Measurements from ENCODE around the gene EVC2. TPM values are rescaled to one million over a fixed set of nuclear protein-coding genes. Genes with fewer than 3 reads are reported as not detected.

The EVC2 gene
- total RNA-seq, 4 donors from 2014 or later: 8.3 to 12.4 (median 9.9) TPM

DNA sequence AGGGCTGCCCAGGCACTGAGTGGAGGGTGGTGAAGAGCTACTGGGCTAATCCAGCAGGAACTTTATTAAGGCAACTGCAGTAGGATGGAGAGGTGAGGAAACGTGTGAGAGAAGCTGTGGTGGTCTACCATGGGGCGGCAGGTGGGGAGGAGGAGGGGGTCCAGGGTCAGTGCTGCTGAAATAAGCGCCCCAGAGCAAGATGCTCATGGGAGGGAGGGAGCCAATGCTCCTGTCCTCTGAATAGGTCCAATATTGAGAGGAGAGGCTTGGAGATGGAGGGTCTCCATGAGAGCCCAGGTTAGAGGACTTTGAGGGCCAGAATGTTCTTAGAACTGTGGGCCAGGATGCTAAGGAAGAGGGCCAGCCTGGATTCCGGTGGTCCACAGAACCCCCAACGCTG lies 37.9 kb upstream of the EVC2 start:
- WGBS: 99% methylated on average over 5 of the region's 5 CpGs
- TF ChIP-seq CTCF (IDR thresholded peaks at IDR 0.05): no peak
- TF ChIP-seq POLR2AphosphoS5 (IDR thresholded peaks at IDR 0.05): no peak
- Histone ChIP-seq H3K4me3 (no peak overlapping the region), H3K4me1 (peaks cover 5 to 18% (median 10%) of the 10 kb centered on the region in 4 donors), H3K9me3 (no peaks in the 10 kb centered on the region), H3K27me3 (no peaks in the 10 kb centered on the region), H3K27ac (replicated peaks in 1 of 4) (no peak overlapping the region), H3K36me3 (peaks cover 17 to 92% (median 33%) of the 10 kb centered on the region in 4 donors)
- intact Hi-C loops (cut with DNase I): no loop called here
- DNase-seq (ENCODE audit: extremely low spot score): no peak

GRCh38 chr4:5742968-5743367 lies 34.6 kb upstream of the EVC2 start:
- peaks cover 8 to 61% (median 20%) of the 10 kb centered on the region in 4 donors for H3K36me3 ChIP-seq
- no peak for DNase-seq (ENCODE audit: extremely low spot score)
- no peak overlapping the region for H3K27ac ChIP-seq (replicated peaks in 1 of 4)
- no peaks in the 10 kb centered on the region for H3K9me3 ChIP-seq
- intact Hi-C loops (cut with DNase I): no loop called here
- H3K4me3 ChIP-seq: no peak overlapping the region
- H3K27me3 ChIP-seq: no peaks in the 10 kb centered on the region
- WGBS: 97% methylated on average over 2 of the region's 2 CpGs
- TF ChIP-seq POLR2A (IDR thresholded peaks at IDR 0.05; ENCODE audit: low read depth): no peak
- no peak for TF ChIP-seq POLR2AphosphoS5 (IDR thresholded peaks at IDR 0.05)
- TF ChIP-seq EP300 (IDR thresholded peaks at IDR 0.05): no peak
- TF ChIP-seq CTCF (IDR thresholded peaks at IDR 0.05): no peak
- H3K4me1 ChIP-seq: peaks cover 5 to 14% (median 10%) of the 10 kb centered on the region in 4 donors

GRCh38 chr4:5742388-5742787 lies 34.0 kb upstream of the EVC2 start:
- DNase-seq (ENCODE audit: extremely low spot score): no peak
- Histone ChIP-seq H3K27ac (replicated peaks in 1 of 4) (no peak overlapping the region), H3K36me3 (peaks cover 8 to 62% (median 20%) of the 10 kb centered on the region in 4 donors), H3K9me3 (no peaks in the 10 kb centered on the region), H3K27me3 (no peaks in the 10 kb centered on the region), H3K4me1 (peaks cover 2 to 8% (median 7%) of the 10 kb centered on the region in 4 donors), H3K4me3 (no peak overlapping the region)
- intact Hi-C loops (cut with DNase I): no loop called here
- 95% methylated on average over 2 of the region's 2 CpGs for WGBS
- TF ChIP-seq POLR2A (IDR thresholded peaks at IDR 0.05; ENCODE audit: low read depth) (no peak), CTCF (IDR thresholded peaks at IDR 0.05) (no peak), POLR2AphosphoS5 (IDR thresholded peaks at IDR 0.05) (no peak), EP300 (IDR thresholded peaks at IDR 0.05) (no peak)

DNA sequence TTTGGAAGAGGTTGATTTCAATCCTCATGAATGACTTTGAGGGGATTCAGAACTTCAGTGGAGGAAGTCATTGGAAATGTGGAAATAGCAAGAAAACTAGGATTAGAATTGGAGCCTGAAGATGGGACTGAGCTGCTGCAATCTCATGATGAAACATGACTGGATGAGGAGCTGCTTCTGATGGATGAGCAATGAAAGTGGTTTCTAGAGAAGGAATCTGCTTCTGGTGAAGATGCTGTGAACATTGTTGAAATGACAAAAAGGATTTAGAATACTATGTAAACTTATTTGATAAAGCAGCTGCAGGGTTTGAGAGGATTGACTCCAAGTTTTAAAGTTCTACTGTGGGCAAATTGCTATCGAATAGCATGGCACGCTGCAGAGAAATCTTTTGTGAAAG lies 29.7 kb upstream of the EVC2 start:
- Histone ChIP-seq H3K9me3 (no peaks in the 10 kb centered on the region), H3K4me3 (no peak overlapping the region), H3K36me3 (peaks cover 11 to 63% (median 36%) of the 10 kb centered on the region in 4 donors), H3K27ac (replicated peaks in 1 of 4) (no peak overlapping the region), H3K27me3 (no peaks in the 10 kb centered on the region), H3K4me1 (no peaks in the 10 kb centered on the region)
- TF ChIP-seq POLR2AphosphoS5 (IDR thresholded peaks at IDR 0.05) (no peak), POLR2A (IDR thresholded peaks at IDR 0.05; ENCODE audit: low read depth) (no peak), CTCF (IDR thresholded peaks at IDR 0.05) (no peak)
- WGBS: 94% methylated on average over 2 of the region's 2 CpGs
- DNase-seq (ENCODE audit: extremely low spot score): no peak
- intact Hi-C loops (cut with DNase I): no loop called here

DNA sequence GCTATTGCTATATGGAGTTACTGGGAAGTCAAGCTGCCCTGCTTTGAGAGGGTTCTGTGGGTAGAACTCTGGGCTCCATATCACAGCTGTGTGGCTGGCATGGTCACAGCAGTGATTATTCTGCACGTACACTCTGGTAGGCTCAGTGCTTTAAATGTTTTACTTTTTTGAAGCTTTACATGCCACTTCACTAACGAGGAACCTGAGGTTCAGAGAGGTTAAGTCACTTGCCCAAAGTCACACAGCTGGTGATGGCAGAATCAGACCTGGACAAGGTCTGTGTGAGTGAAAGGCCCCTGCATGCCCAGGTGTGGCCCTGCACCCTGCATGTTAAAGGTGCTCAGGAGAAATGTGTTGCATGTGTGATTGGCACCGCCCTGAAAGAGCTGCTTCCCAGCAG lies 27.1 kb upstream of the EVC2 start:
- 67% methylated on average over 3 of the region's 3 CpGs for WGBS
- Histone ChIP-seq H3K4me3 (no peak overlapping the region), H3K4me1 (no peaks in the 10 kb centered on the region), H3K27ac (replicated peaks in 1 of 4) (no peak overlapping the region), H3K36me3 (peaks cover 17 to 69% (median 42%) of the 10 kb centered on the region in 4 donors), H3K9me3 (no peaks in the 10 kb centered on the region), H3K27me3 (no peaks in the 10 kb centered on the region)
- TF ChIP-seq EP300 (IDR thresholded peaks at IDR 0.05): no peak
- TF ChIP-seq POLR2A (IDR thresholded peaks at IDR 0.05; ENCODE audit: low read depth): no peak
- no peak for TF ChIP-seq CTCF (IDR thresholded peaks at IDR 0.05)
- TF ChIP-seq POLR2AphosphoS5 (IDR thresholded peaks at IDR 0.05): no peak
- intact Hi-C loops (cut with DNase I): no loop called here
- DNase-seq (ENCODE audit: extremely low spot score): no peak

Measured in esophagus muscularis mucosa (tissue), 4 donors.